GM12801 (cell line): ENCODE data around the gene H2BK1.

Experiments used
- TF ChIP-seq, protein P1 (sequence below): IDR thresholded peaks from one replicate; pipeline ENCODE4 v1.5.1; 2011; ENCODE audit warnings: control low read depth; ENCODE audit not compliant: insufficient read length; ENCODE audit errors: extremely low read depth

H2BK1 gene

GRCh38 chr7:151178236-151178635, 32.1 kb downstream of the H2BK1 start:
- TF ChIP-seq, protein P1, sequence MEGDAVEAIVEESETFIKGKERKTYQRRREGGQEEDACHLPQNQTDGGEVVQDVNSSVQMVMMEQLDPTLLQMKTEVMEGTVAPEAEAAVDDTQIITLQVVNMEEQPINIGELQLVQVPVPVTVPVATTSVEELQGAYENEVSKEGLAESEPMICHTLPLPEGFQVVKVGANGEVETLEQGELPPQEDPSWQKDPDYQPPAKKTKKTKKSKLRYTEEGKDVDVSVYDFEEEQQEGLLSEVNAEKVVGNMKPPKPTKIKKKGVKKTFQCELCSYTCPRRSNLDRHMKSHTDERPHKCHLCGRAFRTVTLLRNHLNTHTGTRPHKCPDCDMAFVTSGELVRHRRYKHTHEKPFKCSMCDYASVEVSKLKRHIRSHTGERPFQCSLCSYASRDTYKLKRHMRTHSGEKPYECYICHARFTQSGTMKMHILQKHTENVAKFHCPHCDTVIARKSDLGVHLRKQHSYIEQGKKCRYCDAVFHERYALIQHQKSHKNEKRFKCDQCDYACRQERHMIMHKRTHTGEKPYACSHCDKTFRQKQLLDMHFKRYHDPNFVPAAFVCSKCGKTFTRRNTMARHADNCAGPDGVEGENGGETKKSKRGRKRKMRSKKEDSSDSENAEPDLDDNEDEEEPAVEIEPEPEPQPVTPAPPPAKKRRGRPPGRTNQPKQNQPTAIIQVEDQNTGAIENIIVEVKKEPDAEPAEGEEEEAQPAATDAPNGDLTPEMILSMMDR = no peak

- TF ChIP-seq, protein P1 = no peak
These were observed 33.0 kb downstream of the H2BK1 start for GRCh38 chr7:151177310-151177709.

GRCh38 chr7:151176401-151176800, 33.9 kb downstream of the H2BK1 start:
- TF ChIP-seq, protein P1 = no peak

GRCh38 chr7:151175793-151176311, 34.4 kb downstream of the H2BK1 start:
- TF ChIP-seq, protein P1 = no peak

GRCh38 chr7:151175047-151175792, 35.1 kb downstream of the H2BK1 start:
- TF ChIP-seq, protein P1 = no peak

DNA sequence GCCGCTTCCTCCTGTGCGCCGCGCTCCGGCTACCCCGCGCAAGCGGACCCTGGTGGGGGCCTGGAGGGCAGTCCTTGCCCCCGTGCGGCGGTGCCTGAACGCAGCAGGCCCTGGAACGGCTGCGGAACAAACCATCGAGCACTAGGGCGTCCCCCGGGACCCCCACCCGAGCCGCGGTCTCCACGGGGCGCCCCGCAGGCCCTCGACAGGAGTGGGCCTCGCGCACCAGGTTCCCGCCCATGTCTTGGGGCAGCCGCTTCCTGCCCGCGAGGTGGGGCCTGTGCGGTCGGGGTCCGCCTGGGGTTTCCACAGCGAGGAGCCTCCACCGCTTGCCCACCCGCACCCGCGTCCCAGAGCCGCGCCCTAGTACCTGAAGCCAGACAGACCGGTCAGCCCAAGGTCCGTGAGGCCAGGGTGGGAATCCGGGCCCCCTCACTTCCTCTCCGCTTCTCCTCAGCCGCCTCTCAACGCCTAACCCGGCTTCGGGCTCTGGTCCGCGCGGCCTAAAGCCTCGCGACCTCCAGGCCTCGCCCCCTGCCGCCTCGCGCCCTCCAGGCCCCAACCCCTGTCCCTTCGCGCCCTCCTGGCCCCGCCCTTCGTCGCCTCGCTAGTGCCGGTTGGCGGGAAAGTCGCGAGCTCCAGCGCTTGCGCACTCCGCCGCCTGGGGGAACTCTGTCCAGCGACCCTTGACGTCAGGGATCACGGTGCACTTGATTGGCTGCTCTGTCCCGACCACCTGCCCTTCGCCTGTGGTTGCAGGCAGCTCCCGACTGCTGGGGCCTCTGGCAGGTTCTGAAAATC, 35.8 kb downstream of the H2BK1 start:
- TF ChIP-seq, protein P1 = no peak
